ENCODE results near the gene PRRC2B.
A peak's percentile ranks its signal among the peaks of the same experiment; 100 is the strongest.

DNA sequence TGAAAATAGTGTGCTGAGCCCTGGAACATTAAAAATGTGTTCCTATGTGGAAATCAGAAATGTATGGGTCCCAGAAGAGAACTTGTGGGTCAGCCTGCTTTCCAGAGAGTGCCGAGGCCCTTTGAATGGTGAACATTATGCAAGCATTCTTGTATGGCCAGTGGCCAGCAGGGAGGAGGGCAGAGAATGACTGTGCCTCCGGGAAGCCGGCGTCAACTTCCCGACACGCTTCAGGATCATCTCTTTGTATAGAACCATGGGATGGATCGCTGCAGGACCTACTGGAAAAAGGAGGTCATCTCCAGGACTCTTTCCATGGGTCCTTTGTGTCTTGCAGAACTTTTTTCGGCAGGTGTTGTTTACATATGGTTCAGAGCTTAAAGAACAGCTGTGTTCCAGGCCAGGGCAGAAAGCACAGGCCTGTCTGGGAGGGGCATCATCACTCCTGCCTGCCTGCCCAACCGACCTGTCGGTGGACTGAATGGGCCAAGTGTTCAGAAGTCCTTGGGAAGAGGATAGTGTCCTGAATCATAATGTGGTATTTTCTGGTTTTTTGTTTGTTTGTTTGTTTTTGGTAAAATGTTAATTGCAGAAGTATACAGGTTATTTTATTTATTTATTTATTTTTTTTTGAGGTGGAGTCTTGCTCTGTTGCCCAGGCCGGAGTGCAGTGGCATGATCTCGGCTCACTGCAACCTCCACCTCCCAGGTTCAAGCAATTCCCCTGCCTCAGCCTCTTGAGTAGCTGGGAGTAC lies 9.0 kb downstream of the PRRC2B start:
- TF ChIP-seq POLR2AphosphoS5 (IDR thresholded peaks at IDR 0.05) (peak; percentile 74 to 89 (median 83)), EP300 (IDR thresholded peaks at IDR 0.05; ENCODE audit: low read depth) (peak; percentile 90), POLR2A (IDR thresholded peaks at IDR 0.05) (no peak)
- TF ChIP-seq, protein P1, sequence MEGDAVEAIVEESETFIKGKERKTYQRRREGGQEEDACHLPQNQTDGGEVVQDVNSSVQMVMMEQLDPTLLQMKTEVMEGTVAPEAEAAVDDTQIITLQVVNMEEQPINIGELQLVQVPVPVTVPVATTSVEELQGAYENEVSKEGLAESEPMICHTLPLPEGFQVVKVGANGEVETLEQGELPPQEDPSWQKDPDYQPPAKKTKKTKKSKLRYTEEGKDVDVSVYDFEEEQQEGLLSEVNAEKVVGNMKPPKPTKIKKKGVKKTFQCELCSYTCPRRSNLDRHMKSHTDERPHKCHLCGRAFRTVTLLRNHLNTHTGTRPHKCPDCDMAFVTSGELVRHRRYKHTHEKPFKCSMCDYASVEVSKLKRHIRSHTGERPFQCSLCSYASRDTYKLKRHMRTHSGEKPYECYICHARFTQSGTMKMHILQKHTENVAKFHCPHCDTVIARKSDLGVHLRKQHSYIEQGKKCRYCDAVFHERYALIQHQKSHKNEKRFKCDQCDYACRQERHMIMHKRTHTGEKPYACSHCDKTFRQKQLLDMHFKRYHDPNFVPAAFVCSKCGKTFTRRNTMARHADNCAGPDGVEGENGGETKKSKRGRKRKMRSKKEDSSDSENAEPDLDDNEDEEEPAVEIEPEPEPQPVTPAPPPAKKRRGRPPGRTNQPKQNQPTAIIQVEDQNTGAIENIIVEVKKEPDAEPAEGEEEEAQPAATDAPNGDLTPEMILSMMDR (IDR thresholded peaks at IDR 0.05): peak in 1 of 5 experiments; percentile 19

All from transverse colon (tissue), 4 donors.